Measurements from ENCODE around the gene LSM10. TPM values are rescaled to one million over a fixed set of nuclear protein-coding genes. Genes with fewer than 3 reads are reported as not detected.
A peak's percentile ranks its signal among the peaks of the same experiment; 100 is the strongest.

The LSM10 gene
- total and polyA plus RNA-seq, 11 donors = 39.1 to 95.9 (median 49.9) TPM

DNA sequence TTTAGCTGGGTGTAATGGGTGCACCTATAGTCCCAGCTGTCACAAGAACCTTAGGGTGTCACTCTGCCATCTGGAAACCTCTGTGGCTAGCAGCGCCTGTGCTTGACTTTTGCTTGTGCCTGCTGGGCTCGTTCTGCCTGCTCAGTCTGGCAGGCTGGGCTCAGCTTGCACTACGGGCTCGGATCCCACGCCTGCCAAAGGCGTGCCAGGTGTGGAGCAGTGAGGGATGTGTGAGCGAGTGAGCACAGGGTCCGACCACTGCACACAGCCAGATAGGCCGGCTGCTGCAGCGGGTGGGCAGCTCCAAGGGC, 2.8 kb upstream of the LSM10 start:
- H3K4me1 ChIP-seq = peaks cover 0 to 37% (median 14%) of the 10 kb centered on the region in 12 donors
- WGBS, 4 donors = 93 to 99% (median 94%) methylated on average over 10 of the region's 10 CpGs
- peak overlapping the region in 3 of 12 donors; percentile 10 to 44 (median 43) for H3K4me3 ChIP-seq
- ATAC-seq = no peak
- H3K27ac ChIP-seq = peak overlapping the region in 3 of 12 donors; percentile 15 to 72 (median 53)
- H3K9me3 ChIP-seq = no peaks in the 10 kb centered on the region
- no peak for TF ChIP-seq POLR2A (IDR thresholded peaks at IDR 0.05)
- TF ChIP-seq, protein P1, sequence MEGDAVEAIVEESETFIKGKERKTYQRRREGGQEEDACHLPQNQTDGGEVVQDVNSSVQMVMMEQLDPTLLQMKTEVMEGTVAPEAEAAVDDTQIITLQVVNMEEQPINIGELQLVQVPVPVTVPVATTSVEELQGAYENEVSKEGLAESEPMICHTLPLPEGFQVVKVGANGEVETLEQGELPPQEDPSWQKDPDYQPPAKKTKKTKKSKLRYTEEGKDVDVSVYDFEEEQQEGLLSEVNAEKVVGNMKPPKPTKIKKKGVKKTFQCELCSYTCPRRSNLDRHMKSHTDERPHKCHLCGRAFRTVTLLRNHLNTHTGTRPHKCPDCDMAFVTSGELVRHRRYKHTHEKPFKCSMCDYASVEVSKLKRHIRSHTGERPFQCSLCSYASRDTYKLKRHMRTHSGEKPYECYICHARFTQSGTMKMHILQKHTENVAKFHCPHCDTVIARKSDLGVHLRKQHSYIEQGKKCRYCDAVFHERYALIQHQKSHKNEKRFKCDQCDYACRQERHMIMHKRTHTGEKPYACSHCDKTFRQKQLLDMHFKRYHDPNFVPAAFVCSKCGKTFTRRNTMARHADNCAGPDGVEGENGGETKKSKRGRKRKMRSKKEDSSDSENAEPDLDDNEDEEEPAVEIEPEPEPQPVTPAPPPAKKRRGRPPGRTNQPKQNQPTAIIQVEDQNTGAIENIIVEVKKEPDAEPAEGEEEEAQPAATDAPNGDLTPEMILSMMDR (IDR thresholded peaks at IDR 0.05) = no peak
- no peak for DNase-seq
- H3K27me3 ChIP-seq = no peaks in the 10 kb centered on the region
- no peaks in the 10 kb centered on the region for H3K36me3 ChIP-seq
- intact Hi-C loops (cut with DNase I) = no loop called here

DNA sequence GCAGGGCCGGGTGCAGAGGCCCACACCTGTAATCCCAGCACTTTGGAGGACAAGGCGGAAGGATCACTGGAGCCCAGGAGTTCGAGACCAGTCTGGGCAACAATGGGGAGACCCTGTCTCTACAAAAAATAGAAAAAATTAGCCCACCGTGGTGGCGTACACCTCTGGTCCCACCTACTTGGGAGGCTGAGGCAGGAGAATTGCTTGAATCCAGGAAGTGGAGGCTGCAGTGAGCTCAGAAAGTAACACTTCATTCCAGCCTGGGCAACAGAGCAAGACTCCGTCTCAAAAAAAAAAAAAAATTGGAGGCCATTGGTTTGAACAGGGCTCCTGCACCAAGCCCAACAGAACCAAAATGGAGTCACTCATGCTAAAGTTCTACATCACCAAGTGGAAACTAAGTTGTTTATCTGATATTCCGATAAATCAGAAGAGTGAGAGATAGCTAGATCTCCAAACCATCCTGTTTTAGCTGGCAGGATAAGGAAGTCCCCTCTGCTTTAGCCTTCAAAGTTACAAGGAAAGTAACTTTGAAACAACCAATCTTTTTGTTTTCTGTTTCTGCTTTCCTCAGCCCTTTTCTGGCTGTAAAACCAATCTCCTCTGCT, 766 bp upstream of the LSM10 start:
- no peak for DNase-seq
- Histone ChIP-seq H3K9me3 (no peaks in the 10 kb centered on the region), H3K4me1 (peaks cover 0 to 44% (median 14%) of the 10 kb centered on the region in 12 donors), H3K27me3 (no peaks in the 10 kb centered on the region), H3K36me3 (peaks cover 0 to 9% (median 6%) of the 10 kb centered on the region in 9 donors), H3K27ac (peak overlapping the region in 8 of 12 donors; percentile 85 to 98 (median 92)), H3K4me3 (peak overlapping the region in 7 of 12 donors; percentile 68 to 99 (median 82))
- ATAC-seq = no peak
- WGBS, 4 donors = 83 to 91% (median 87%) methylated on average over 7 of the region's 7 CpGs
- intact Hi-C loops (cut with DNase I) = loop anchor here in 1 of 10 donors (5.0 kb wide), 1 partner anchor 176 kb away; the partner anchor contains the start of gene THRAP3
- TF ChIP-seq, protein P1 (IDR thresholded peaks at IDR 0.05) = no peak
- TF ChIP-seq POLR2A (IDR thresholded peaks at IDR 0.05) = no peak

- peak overlapping the region; percentile 71 to 98 (median 90) for H3K27ac ChIP-seq
- H3K36me3 ChIP-seq = peaks cover 0 to 23% (median 20%) of the 10 kb centered on the region in 9 donors
- WGBS, 4 donors = 2 to 12% (median 8%) methylated on average over 5 of the region's 5 CpGs
- H3K4me1 ChIP-seq = peaks cover 0 to 43% (median 14%) of the 10 kb centered on the region in 12 donors
- no peak for DNase-seq
- intact Hi-C loops (cut with DNase I) = loop anchor here in 1 of 10 donors (1.0 to 5.0 kb wide), 2 partner anchors 11 to 175 kb away; partner anchors contain the start of gene THRAP3
- TF ChIP-seq, protein P1 (IDR thresholded peaks at IDR 0.05) = no peak
- no peak for TF ChIP-seq POLR2A (IDR thresholded peaks at IDR 0.05)
- H3K27me3 ChIP-seq = no peaks in the 10 kb centered on the region
- ATAC-seq = peak; percentile 35 to 60 (median 49)
- peak overlapping the region; percentile 60 to 99 (median 80) for H3K4me3 ChIP-seq
- no peaks in the 10 kb centered on the region for H3K9me3 ChIP-seq
Observed at GRCh38 chr1:36397083-36397377, 678 bp downstream of the LSM10 start.

GRCh38 chr1:36396359-36396758, 1.3 kb downstream of the LSM10 start:
- no peak for DNase-seq
- 80 to 82% (median 81%) methylated on average over 6 of the region's 6 CpGs for WGBS, 4 donors
- no peak for TF ChIP-seq POLR2A (IDR thresholded peaks at IDR 0.05)
- TF ChIP-seq, protein P1 (IDR thresholded peaks at IDR 0.05) = no peak
- ATAC-seq = no peak
- Histone ChIP-seq H3K9me3 (no peaks in the 10 kb centered on the region), H3K4me3 (peak overlapping the region in 6 of 12 donors; percentile 68 to 90 (median 76)), H3K27me3 (no peaks in the 10 kb centered on the region), H3K36me3 (peaks cover 0 to 30% (median 27%) of the 10 kb centered on the region in 9 donors), H3K4me1 (peaks cover 0 to 36% (median 14%) of the 10 kb centered on the region in 12 donors), H3K27ac (peak overlapping the region in 4 of 12 donors; percentile 4 to 95 (median 92))
- intact Hi-C loops (cut with DNase I) = loop anchor here in 1 of 10 donors (5.0 kb wide), 1 partner anchor 174 kb away; the partner anchor contains the start of gene THRAP3

Data from heart left ventricle (tissue), 16 donors.